HT-29 (cell line): ENCODE results near the gene ZP3. TPM values are rescaled to one million over a fixed set of nuclear protein-coding genes. Genes with fewer than 3 reads are reported as not detected.
"Not testable (repeated sequence)": the region's sequence is repeated elsewhere in the genome, so short reads cannot be mapped to it uniquely, and the experiment has no call there.

Source experiments
- DNase-seq: peaks from one replicate; pipeline ENCODE4 v3.0.0-alpha.2; 2015; ENCODE audit warnings: low spot score
- total RNA-seq: library from RNA; depleted of rRNA; stranded (reverse); fragments of >200 nt; shearing (Covaris generic); gene quantifications from 2 replicates; pipeline ENCODE4 v1.2.3, GENCODE V29; 2014

ZP3 gene
- total RNA-seq, 1 experiment from 2014 or later: 16.4 TPM

- not testable (repeated sequence) for DNase-seq
Measured at GRCh38 chr7:76440404-76440803, 15.7 kb downstream of the ZP3 start.

- DNase-seq: not testable (repeated sequence)
Measured at GRCh38 chr7:76441792-76442191, 17.0 kb downstream of the ZP3 start.

DNA sequence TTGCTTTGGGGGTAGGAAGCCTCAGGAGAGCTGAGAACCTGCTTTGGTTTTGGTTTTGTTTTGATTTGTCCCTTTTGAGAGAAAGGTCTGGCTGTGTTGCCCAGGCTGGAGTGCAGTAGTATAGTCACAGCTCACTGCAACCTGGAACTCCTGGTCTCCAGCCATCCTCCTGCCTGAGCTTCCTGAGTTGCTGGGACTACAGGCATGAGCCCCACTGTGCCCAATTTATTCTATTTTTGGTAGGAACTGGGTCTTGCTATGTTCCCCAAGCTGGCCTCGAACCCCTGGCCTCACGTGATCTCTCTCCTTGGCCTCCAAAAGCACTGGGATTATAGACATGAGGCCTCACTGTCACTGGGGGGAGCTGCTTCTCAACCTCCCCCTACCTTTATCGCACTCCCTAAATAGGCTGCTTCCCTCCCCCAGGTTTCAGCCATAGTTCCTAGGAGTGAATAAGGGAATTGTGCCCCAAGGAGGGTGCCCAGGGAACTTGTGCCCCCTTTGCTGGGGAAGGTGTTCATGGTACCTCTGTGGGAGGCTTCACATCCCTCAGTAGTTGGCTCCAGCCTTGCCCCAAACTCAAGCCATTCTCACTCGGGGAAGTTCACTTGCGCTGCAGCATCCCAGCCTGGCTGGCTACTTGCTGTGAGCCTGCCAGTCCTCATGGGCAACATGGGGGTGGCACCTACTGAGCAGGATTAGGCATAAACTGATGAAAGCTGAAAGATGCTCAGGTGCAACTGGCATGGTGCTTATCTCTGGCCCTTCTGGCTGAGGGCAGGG, 18.1 kb downstream of the ZP3 start:
- not testable (repeated sequence) for DNase-seq

GRCh38 chr7:76443846-76444245, 19.1 kb downstream of the ZP3 start:
- not testable (repeated sequence) for DNase-seq

- DNase-seq: peak; percentile 60
Measured at GRCh38 chr7:76445577-76446008, 20.8 kb downstream of the ZP3 start.

- not testable (repeated sequence) for DNase-seq
Measured at GRCh38 chr7:76457017-76457416, 32.3 kb downstream of the ZP3 start.

DNA sequence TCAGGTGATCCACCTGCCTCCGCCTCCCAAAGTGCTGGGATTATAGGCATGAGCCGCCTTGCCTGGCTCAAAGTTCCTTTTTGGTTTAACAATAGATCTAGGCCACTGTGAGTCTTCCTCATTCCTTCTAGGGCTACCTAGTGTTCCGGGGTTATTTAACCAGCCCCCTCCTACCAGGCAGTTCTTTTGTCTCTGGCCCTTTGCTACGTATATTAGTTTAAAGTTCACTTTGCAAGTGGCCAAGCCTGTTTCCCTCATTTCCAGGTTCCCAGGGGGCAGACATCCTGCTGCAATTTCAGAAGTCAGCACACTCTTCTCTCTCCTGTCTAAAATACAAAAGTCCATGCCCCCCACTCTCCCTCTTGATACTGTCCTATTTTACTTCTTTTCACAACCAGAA, 33.8 kb downstream of the ZP3 start:
- DNase-seq: not testable (repeated sequence)

DNA sequence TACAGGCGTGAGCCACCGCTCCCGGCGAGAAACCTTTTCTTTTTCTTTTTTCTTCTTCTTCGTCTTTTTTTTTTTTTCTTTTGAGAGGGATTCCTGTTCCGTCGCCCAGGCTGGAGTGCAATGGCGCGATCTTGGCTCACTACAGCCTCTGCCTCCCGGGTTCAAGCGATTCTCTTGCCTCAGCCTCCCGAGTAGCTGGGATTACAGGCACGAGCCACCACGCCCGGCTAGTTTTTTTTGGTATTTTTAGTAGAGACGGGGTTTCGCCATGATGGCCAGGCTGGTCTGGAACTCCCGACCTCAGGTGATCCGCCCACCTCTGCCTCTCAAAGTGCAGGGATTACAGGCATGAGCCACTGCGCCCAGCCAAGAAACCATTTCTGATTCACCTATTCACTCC, 36.0 kb downstream of the ZP3 start:
- DNase-seq: not testable (repeated sequence)

GRCh38 chr7:76461464-76462101, 36.8 kb downstream of the ZP3 start, which contains the start of gene DTX2:
TSS of gene DTX2 (plus strand) at chr7:76461709. CDS start at chr7:76480510, 18,801 bp downstream.
- DNase-seq: not testable (repeated sequence)

- not testable (repeated sequence) for DNase-seq
Measured at GRCh38 chr7:76462271-76462882, 37.6 kb downstream of the ZP3 start.

- DNase-seq: not testable (repeated sequence)
Measured at GRCh38 chr7:76464959-76465358, 40.2 kb downstream of the ZP3 start.

GRCh38 chr7:76465950-76466349, 41.2 kb downstream of the ZP3 start:
- DNase-seq: not testable (repeated sequence)

DNA sequence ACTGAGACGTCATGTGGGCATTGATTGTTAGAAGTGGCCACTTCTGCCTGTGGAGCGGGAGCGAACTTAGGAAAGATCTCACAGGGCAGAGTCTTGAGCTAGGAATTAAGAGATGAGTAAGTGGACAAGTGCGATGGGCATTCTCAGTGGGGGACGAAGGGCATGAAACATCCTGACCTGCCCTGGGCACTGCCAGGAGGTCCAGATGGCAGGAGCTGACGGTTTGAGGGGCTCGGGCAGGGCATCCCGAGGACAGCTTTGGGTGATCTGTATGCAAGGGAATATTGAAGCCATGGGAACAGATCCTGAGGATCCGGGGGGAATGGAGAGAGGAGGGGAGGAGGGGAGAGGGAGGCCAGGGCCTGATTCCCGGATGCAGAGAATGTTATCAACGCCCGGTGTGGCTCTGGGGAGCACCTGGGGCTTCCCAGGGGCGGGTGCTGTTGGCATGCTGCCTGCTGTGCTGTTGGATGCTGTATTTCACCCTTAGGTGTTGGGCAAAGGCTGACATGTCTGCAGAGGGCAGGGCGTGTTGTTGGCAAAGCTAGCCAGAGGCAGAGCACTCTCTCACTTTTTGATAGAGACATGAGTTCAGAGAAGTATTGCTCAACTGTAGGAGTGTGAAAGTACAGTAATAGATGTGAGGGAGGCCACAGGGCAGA, 43.1 kb downstream of the ZP3 start:
- peak; percentile 14 for DNase-seq

DNA sequence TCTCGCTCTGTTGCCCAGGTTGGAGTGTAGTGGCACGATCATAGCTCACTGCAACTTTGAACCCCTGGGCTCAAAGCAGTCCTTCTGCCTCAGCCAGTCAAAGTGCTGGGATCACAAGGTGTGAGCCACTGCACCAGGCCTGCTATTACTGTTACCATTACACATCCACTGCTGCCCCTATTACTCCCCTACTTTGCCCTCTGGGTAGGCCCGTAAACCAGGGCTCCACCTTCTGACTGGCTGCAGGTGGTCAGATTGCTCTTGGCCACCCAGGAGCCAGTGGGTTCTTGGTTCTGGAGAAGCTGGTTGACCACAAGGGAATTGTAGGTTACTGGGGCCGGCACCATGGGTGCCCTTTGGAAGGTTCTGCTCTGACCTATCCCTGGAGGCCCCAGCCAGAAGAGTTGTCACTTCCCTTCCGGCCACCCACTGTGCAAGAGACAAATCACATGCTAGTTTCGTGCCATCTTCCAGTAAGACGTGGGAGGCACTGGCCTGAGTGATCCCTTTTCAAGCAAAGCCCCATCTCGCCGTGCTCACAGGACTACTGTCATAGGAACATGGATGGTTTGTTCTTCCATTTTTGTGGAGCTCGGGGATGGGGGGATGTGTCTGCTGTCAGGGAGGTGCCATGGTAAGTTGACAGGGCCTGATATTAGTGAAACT, 46.9 kb downstream of the ZP3 start:
- DNase-seq: not testable (repeated sequence)

- DNase-seq: not testable (repeated sequence)
Measured at GRCh38 chr7:76473097-76473496, 48.3 kb downstream of the ZP3 start.

DNA sequence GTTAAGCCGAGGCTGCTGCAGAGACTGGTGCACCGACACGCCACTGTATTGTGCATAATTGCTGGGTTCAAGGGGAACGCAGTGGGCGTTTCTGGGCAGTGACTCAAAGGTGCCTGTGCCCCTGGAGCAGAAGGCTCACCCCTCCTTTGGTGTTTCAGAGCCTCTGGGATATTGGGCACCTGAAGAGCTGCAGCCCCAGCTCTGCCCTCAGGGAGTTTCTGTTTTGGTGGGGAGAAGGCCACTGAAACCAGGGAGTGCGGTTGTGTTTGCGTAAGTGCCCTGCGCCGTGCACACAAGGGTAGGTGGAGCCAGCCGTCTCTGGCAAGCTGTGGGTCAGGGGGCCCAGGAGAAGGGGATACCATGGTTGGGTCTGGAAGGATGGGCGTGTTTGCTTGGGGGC, 51.5 kb downstream of the ZP3 start:
- DNase-seq: not testable (repeated sequence)

GRCh38 chr7:76476742-76477474, 52.2 kb downstream of the ZP3 start:
- DNase-seq: not testable (repeated sequence)

- DNase-seq: not testable (repeated sequence)
Measured at GRCh38 chr7:76479628-76480027, 54.9 kb downstream of the ZP3 start.

DNA sequence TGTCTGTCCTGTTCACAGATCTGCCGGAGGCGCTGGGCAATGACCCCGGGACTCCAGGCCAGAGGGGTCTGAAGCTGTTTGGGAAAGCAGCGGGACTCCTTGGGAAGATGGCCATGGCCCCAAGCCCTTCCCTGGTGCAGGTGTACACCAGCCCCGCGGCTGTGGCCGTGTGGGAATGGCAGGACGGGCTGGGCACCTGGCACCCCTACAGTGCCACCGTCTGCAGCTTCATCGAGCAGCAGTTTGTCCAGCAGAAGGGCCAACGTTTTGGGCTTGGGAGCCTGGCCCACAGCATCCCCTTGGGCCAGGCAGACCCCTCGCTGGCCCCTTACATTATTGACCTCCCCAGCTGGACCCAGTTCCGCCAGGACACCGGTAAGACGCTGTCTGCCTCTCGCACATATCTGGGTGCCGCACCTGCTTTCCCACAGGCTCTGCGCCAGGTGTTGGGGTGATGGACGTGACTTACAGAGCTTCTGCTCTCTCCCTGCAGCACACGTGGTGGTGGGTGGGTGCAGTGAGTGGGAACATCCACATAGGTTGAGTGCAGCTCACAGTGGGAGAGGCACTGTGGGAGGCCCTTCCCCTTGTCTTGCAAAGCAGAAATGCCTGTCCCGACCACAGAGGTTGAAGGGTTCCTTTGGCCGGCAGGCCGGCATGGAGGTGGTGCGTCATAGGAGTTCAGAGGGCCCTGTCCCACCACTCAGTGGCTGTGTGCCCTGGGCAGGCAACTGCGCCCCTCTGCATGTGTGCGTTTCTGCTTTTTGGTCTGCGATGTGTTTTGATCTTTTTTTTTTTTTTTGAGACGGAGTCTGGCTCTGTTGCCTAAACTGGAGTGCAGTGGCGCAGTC, 55.9 kb downstream of the ZP3 start:
- not testable (repeated sequence) for DNase-seq
